Motor neuron (in vitro differentiated cells): Measurements from ENCODE around the gene AGPAT1. TPM values are rescaled to one million over a fixed set of nuclear protein-coding genes. Genes with fewer than 3 reads are reported as not detected.
"Not testable (repeated sequence)": the region's sequence is repeated elsewhere in the genome, so short reads cannot be mapped to it uniquely, and the experiment has no call there.

Source experiments
- ATAC-seq, 8 experiments: fragments of 200-7000 bp; cut with Tn5 transposase; replicated peaks in 6 of 8; 2 replicates each; pipeline ENCODE4 v1.8.0; 2021; ENCODE audit warnings: mild to moderate bottlenecking in 8 of 8, moderate library complexity in 8 of 8
- H3K27ac ChIP-seq, 2 donors: fragments of 250-450 bp; sonication (Bioruptor Pico); 2 replicates each; pipeline ENCODE4 v1.9.0; 2021; ENCODE audit warnings: antibody characterized with exemption in 2 of 2, mild to moderate bottlenecking in 2 of 2, moderate library complexity in 1 of 2
- H3K4me1 ChIP-seq, 2 donors: fragments of 250-450 bp; sonication (Bioruptor Pico); replicated peaks in 1 of 2; 2 replicates each; pipeline ENCODE4 v1.6.1; 2021; ENCODE audit warnings: antibody characterized with exemption in 2 of 2, mild to moderate bottlenecking in 2 of 2, moderate library complexity in 1 of 2
- H3K4me3 ChIP-seq, 5 donors: fragments of 250-450 bp; sonication (Bioruptor Pico); 2 replicates each; pipeline ENCODE4 v1.9.0; 2021; ENCODE audit warnings: antibody characterized with exemption in 5 of 5, mild to moderate bottlenecking in 5 of 5, moderate library complexity in 4 of 5
- WGBS, 10 experiments: fragments of 450-650 bp; shearing (Covaris generic); methylation state at CpG; one replicate each; pipeline ENCODE4 v1.0.0; 2022; 5-methylcytosine and 5-hydroxymethylcytosine counted together
- in situ Hi-C, 9 experiments: fragments of 400-800 bp; cut with MboI; loops; one replicate each; pipeline ENCODE4 v1.15.0; 2021; ENCODE audit warnings: low sequenced_read_pairs in 9 of 9, low pct_unique_long_range_greater_than_20kb in 2 of 9; ENCODE audit not compliant: unreplicated experiment in 9 of 9
- total RNA-seq, 8 experiments: library from RNA; unstranded; fragments of 300-600 nt; gene quantifications; 2 replicates each; pipeline versions ENCODE4 v1.2.3 to v1.2.4, GENCODE V29; 2022

The AGPAT1 gene
- total RNA-seq, 8 experiments from 2014 or later, result 44.5 to 84.4 (median 67.4) TPM

GRCh38 chr6:32195902-32196681 is 20.2 kb upstream of the AGPAT1 start:
- ATAC-seq, result peak; percentile 80 to 89 (median 84)
- H3K27ac ChIP-seq, result peak overlapping the region; percentile 99 to 100
- H3K4me1 ChIP-seq, result peaks cover 17 to 20% of the 10 kb centered on the region in 2 donors
- H3K4me3 ChIP-seq, result peak overlapping the region; percentile 43 to 63 (median 50)
- WGBS, 10 experiments, result 0 to 4% (median 0%) methylated on average over 3 to 7 of the region's 58 CpGs; no CpG with 5 or more reads in 6 of the 10 experiments
- in situ Hi-C loops, result loop anchor here in 1 of 9 experiments (25.0 kb wide), 1 partner anchor 659 kb away; the partner anchor contains the start of genes ATP6V1G2, DDX39B, MCCD1 and NFKBIL1

DNA sequence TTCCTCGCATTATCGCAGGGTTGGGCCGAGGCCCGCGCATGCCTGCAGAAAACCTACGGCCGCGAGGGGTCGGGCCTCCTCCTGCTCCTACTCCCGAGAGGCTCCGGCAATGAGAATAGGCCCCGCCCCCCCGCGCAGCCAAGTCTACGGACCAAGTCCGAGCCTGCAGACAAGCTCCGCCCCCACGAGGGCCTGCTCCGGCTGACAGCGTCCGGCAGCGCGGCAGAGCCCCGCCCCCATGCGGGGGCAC is 19.7 kb upstream of the AGPAT1 start:
- H3K4me1 ChIP-seq, result peaks cover 22 to 24% of the 10 kb centered on the region in 2 donors
- in situ Hi-C loops, result loop anchor here in 1 of 9 experiments (25.0 kb wide), 1 partner anchor 658 kb away; the partner anchor contains the start of genes ATP6V1G2, DDX39B, MCCD1 and NFKBIL1
- 0% methylated on average over 1 to 6 of the region's 25 CpGs; no CpG with 5 or more reads in 6 of the 10 experiments for WGBS, 10 experiments
- peak in 4 of 8 experiments; percentile 82 to 89 (median 84) for ATAC-seq
- peak overlapping the region in 1 of 2 donors; percentile 99 for H3K27ac ChIP-seq
- H3K4me3 ChIP-seq, result peak overlapping the region; percentile 43 to 63 (median 50)

- in situ Hi-C loops, result loop anchor here in 1 of 9 experiments (25.0 kb wide), 1 partner anchor 658 kb away; the partner anchor contains the start of genes ATP6V1G2, DDX39B, MCCD1 and NFKBIL1
- peak overlapping the region; percentile 35 to 42 (median 39) for H3K4me3 ChIP-seq
- peak in 6 of 8 experiments; percentile 6 to 87 (median 81) for ATAC-seq
Measured at GRCh38 chr6:32194825-32195651, 19.2 kb upstream of the AGPAT1 start.

DNA sequence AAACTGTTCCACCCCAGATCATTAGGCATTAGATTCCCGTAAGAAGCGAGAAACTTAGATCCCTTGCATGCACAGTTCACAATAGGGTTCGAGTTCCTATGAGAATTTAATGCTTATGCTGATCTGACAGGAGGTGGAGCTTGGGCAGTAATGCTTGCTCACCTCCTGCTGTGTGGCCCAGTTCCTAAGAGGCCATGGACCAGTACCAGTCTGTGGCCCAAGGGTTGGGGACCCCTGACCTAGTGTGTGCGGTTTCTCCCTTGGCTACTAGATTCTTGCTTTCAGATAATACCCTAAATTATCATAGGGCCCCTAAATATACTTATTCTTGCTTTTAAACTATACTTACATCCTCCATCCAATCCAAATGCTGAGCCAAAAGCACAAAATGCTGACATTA is 18.5 kb upstream of the AGPAT1 start:
- ATAC-seq, result no peak
- H3K27ac ChIP-seq, result peak overlapping the region in 1 of 2 donors; percentile 83
- WGBS, 10 experiments, result 86 to 100% (median 96%) methylated on average over 1 to 4 of the region's 4 CpGs; no CpG with 5 or more reads in 1 of the 10 experiments
- H3K4me1 ChIP-seq, result peaks cover 22 to 24% of the 10 kb centered on the region in 2 donors
- H3K4me3 ChIP-seq, result no peak overlapping the region
- in situ Hi-C loops, result loop anchor here in 1 of 9 experiments (25.0 kb wide), 1 partner anchor 657 kb away; the partner anchor contains the start of genes ATP6V1G2, DDX39B, MCCD1 and NFKBIL1

More at GRCh38 chr6:32194825-32195651, 19.2 kb upstream of the AGPAT1 start:
- WGBS, 10 experiments, result 0 to 90% (median 50%) methylated on average over 2 to 5 of the region's 15 CpGs; no CpG with 5 or more reads in 3 of the 10 experiments
- peaks cover 22 to 24% of the 10 kb centered on the region in 2 donors for H3K4me1 ChIP-seq
- H3K27ac ChIP-seq, result peak overlapping the region; percentile 80 to 83

GRCh38 chr6:32193096-32193495 is 17.2 kb upstream of the AGPAT1 start:
- H3K4me1 ChIP-seq, result peaks cover 28 to 31% of the 10 kb centered on the region in 2 donors
- 70 to 91% (median 86%) methylated on average over 4 to 10 of the region's 13 CpGs; no CpG with 5 or more reads in 5 of the 10 experiments for WGBS, 10 experiments
- H3K27ac ChIP-seq, H3K4me3 ChIP-seq, ATAC-seq: not testable (repeated sequence)
- in situ Hi-C loops, result loop anchor here in 1 of 9 experiments (25.0 kb wide), 1 partner anchor 656 kb away; the partner anchor contains the start of genes ATP6V1G2, DDX39B, MCCD1 and NFKBIL1

- in situ Hi-C loops, result loop anchor here in 1 of 9 experiments (25.0 kb wide), 1 partner anchor 655 kb away; the partner anchor contains the start of genes ATP6V1G2, DDX39B, MCCD1 and NFKBIL1
- Histone ChIP-seq H3K4me1 (peaks cover 29 to 30% of the 10 kb centered on the region in 2 donors), H3K4me3 (no peak within 1 kb of the TSS), H3K27ac (no peak within 1 kb of the TSS)
- ATAC-seq, result no peak
- 43% methylated on average over 1 of the region's 5 CpGs; no CpG with 5 or more reads in 9 of the 10 experiments for WGBS, 10 experiments
Measured at GRCh38 chr6:32192608-32193039, 16.7 kb upstream of the AGPAT1 start, which contains the start of gene GPSM3. TSS of gene GPSM3 (minus strand) at chr6:32192643. CDS start at chr6:32192513, 130 bp downstream.

- H3K27ac ChIP-seq, result no peak overlapping the region
- H3K4me1 ChIP-seq, result peaks cover 23 to 24% of the 10 kb centered on the region in 2 donors
- in situ Hi-C loops, result loop anchor here in 1 of 9 experiments (25.0 kb wide), 1 partner anchor 655 kb away; the partner anchor contains the start of genes ATP6V1G2, DDX39B, MCCD1 and NFKBIL1
- no peak for ATAC-seq
- H3K4me3 ChIP-seq, result no peak overlapping the region
- WGBS, 10 experiments, result 100% methylated on average over 1 of the region's 15 CpGs; no CpG with 5 or more reads in 9 of the 10 experiments
Measured at GRCh38 chr6:32191696-32192607, 16.1 kb upstream of the AGPAT1 start.

- Histone ChIP-seq H3K27ac (peak overlapping the region; percentile 86 to 88), H3K4me1 (peaks cover 18 to 26% of the 10 kb centered on the region in 2 donors), H3K4me3 (peak overlapping the region; percentile 42 to 68 (median 65))
- ATAC-seq, result no peak
- WGBS, 10 experiments, result 67 to 100% (median 79%) methylated on average over 1 to 3 of the region's 8 CpGs; no CpG with 5 or more reads in 5 of the 10 experiments
- in situ Hi-C loops, result loop anchor here in 1 of 9 experiments (25.0 kb wide), 1 partner anchor 654 kb away; the partner anchor contains the start of genes ATP6V1G2, DDX39B, MCCD1 and NFKBIL1
Measured at GRCh38 chr6:32190911-32191677, 15.2 kb upstream of the AGPAT1 start.

- Histone ChIP-seq H3K4me1 (peaks cover 22 to 33% of the 10 kb centered on the region in 2 donors), H3K27ac (peak within 1 kb of the TSS; percentile 86 to 88), H3K4me3 (peak within 1 kb of the TSS; percentile 42 to 68 (median 65))
- ATAC-seq, result peak; percentile 19 to 73 (median 68)
- 0% methylated on average over 1 to 3 of the region's 23 CpGs; no CpG with 5 or more reads in 8 of the 10 experiments for WGBS, 10 experiments
- in situ Hi-C loops, result loop anchor here in 1 of 9 experiments (25.0 kb wide), 1 partner anchor 653 kb away; the partner anchor contains the start of genes ATP6V1G2, DDX39B, MCCD1 and NFKBIL1
Measured at GRCh38 chr6:32190054-32190851, 14.4 kb upstream of the AGPAT1 start, which contains the start of gene PBX2. TSS of gene PBX2 (minus strand) at chr6:32190202. CDS start at chr6:32189915, 287 bp downstream.

DNA sequence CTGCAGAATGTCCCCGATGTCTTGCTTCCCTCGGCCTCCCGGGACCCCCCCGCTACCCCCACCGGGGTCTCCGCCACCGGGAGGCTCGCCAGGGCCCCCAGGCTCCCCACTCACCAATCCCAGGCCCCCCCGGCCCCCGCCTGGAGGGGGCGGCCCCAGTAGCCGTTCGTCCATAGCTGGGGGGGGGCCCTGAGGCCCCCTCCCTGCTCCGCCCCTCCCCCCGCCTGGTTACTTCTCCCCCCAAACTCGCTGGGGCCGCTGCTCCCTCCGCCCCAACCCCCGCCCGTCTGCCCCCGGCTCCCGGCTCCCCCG is 13.8 kb upstream of the AGPAT1 start:
- Histone ChIP-seq H3K4me1 (peaks cover 19 to 32% of the 10 kb centered on the region in 2 donors), H3K4me3 (peak overlapping the region; percentile 42 to 68 (median 65)), H3K27ac (peak overlapping the region; percentile 86 to 88)
- ATAC-seq, result no peak
- no CpG with 5 or more reads among the region's 23 CpGs for WGBS, 10 experiments
- in situ Hi-C loops, result loop anchor here in 1 of 9 experiments (25.0 kb wide), 1 partner anchor 652 kb away; the partner anchor contains the start of genes ATP6V1G2, DDX39B, MCCD1 and NFKBIL1
